Islet of Langerhans (tissue), 1 donor: ENCODE measurements around the gene DCST1.

Source experiments
- FAIRE-seq: peaks from one replicate; lab custom pipeline; 2011; peaks lifted over from hg19 to GRCh38; lab: Jason Lieb, UNC

Gene DCST1

DNA sequence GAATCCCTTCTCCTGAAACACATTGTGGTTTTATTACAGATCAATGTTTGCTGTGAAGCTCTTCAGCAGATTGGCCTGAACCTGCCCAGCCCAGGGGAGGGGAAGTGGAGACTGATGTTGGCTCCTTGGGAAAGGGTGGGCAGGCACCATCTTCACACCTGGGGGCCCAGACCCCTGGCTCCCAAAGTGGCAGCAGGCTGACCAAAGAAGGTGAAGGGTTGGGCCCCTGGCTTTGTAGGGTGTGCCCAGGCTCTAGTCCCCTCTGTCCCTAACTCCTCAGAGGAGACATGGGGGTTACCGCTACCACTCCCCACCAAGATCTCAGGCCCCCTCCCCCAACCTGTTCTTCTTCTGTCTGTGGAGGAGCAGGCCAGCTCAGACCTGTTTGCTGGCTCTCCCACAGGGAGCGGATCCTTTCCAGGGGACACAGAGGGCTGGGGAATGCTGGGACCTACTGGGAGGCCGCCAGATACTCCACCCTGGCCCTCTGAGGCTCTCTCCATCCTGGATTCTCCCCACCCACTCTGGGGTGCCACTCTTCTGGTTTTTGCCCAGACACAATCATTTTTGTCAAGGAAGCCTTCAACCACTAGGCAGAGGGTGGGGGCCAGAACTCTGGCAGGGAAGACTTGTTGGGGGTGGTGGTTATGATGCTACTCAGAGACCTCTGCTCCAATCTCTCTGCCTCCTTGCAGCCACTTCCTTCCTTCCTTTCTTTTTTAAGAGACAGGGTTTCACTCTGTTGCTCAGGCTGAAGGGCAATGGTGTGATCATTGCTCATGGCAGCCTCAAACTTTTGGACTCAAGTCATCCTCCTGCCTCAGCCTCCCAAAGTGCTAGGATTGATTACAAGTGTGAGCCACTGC is 40.0 kb downstream of the DCST1 start:
- no peak for FAIRE-seq

DNA sequence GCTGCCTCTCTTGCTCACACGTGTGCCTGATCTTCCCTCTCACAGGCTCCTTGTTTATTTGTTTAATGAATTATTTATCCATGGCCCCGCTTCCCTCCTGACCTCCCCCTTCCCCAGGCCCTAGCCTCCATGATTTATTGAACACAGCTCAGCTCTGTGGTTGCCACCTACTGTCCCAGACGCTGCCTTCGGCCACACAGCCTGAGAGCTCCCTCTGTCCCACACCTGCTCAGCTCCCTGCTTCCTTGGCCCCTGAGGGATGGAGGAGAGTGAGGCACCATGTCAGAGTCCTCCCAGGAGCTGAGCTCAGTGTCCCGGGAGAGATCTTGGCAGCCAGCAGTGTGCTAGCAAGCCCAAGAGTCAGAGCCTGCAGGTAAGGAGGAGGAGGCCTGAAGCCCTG is 41.9 kb downstream of the DCST1 start:
- FAIRE-seq: no peak

DNA sequence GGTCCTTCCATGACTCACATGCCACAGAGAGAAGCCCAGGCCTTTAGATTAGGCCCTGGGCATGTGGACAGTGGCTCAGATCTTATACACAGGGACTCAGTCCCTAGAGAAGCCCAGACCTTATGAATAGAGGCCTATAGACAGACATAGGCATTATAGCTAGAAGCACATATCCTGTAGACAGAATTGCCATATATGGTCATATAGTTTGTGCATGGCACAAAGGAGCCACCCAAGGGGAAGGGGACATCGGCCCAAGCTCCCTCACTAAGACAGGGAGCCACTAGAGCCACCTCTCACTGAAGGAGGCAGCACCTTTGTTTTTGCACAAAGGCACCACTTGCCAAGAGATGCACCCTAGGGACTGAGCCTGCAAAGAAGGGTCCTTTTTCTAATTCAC is 42.7 kb downstream of the DCST1 start:
- FAIRE-seq: no peak

DNA sequence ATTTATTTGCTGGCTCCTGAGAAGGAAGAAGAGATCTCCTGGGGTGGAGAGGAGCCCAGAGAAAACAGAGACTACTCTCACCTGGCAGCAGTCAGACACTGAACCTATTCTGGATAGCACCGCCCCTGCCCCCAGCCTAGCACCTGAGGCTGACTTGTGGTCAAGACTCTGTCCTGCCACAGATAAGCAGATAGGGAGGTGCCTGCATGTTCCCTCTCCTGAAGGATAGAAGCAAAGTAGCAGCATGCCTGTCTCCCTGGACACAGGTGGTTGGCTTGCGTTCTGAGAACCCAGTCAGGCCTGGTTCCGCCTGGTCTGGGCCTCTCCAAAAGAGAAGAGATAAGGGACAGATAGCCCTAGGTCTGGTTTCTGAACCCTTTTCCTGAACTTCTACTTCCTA is 43.7 kb downstream of the DCST1 start:
- no peak for FAIRE-seq

DNA sequence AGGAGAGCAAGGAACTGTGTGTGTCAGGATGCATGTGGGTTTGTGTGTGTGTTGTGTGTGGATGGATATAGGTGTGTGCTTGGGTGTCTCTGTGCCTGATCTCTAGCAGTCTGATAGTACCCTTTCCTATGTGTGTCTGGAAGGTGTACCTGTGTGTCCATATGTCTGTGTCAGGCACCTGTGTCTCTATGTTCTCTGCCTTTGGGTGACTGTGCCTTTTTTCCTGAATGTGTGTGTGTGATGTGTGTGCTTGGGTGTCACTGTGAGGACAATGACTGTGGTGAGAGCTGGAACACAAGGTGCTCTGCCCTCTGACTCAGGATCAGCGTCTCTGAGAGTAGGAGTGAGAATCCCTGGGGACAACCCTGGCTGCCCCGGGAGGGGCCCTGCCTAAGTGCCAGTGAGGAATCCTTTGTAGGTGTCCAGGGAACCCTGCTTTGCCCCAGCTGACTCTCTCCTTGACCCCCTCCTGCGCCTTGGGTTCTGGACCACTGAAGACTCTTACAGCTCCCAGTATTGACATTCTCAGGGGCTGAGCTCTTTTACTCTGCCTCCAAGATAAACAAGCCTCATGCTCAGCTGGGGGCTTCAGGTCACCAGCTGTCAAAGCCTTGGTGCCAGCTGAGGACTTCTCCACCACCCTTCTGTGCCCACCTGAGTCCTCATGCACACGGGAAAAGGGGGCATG is 44.3 kb downstream of the DCST1 start:
- FAIRE-seq: no peak

DNA sequence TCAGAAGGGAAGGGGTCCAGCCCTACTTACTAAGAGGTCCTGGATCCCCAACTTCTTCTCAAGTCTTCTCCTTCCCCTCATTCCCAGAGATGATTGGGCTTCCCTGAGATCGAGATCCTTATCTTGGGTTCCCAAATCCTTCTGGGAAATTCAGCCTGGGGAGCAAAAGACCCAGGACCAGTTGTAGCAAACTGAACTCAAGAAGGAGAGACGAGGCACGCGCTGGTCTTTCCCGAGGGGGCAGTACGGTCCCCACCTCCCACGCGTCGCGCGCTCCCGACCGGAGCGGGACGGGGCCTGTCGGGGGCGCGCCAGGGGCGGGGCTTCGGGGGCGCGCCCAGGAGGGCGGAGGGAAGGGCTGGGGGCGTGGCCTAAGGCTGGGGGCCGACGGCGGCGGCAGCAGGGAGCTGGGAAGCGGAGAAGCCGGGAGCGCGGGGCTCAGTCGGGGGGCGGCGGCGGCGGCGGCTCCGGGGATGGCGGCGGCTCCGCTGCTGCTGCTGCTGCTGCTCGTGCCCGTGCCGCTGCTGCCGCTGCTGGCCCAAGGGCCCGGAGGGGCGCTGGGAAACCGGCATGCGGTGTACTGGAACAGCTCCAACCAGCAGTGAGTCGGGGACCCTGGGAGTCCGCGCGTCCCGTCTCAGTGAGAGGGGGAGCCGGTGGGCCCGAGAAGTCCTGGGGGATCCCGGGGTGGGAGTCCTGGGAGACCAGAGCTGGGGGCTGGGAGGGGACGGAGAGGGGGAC is 45.0 kb downstream of the DCST1 start, which contains the start of gene EFNA3:
TSS of gene EFNA3 (plus strand) at position 369 of the 741 bp plus-strand sequence. CDS start at position 474, 105 bp downstream.
- no peak for FAIRE-seq

DNA sequence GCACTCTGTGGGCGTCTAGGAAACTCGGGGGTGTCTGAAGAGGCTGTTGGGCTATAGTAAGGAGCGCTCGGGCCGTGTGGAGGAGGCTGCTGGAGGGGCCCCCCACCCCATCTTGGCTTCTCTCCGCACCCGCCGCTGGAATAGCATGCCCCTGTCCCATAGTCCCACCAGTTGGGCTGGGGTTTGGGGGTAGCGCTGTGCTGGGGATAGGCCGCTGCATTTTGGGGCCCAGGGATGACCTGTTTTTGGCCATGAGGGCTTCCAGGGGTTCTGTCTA is 45.5 kb downstream of the DCST1 start:
- no peak for FAIRE-seq

DNA sequence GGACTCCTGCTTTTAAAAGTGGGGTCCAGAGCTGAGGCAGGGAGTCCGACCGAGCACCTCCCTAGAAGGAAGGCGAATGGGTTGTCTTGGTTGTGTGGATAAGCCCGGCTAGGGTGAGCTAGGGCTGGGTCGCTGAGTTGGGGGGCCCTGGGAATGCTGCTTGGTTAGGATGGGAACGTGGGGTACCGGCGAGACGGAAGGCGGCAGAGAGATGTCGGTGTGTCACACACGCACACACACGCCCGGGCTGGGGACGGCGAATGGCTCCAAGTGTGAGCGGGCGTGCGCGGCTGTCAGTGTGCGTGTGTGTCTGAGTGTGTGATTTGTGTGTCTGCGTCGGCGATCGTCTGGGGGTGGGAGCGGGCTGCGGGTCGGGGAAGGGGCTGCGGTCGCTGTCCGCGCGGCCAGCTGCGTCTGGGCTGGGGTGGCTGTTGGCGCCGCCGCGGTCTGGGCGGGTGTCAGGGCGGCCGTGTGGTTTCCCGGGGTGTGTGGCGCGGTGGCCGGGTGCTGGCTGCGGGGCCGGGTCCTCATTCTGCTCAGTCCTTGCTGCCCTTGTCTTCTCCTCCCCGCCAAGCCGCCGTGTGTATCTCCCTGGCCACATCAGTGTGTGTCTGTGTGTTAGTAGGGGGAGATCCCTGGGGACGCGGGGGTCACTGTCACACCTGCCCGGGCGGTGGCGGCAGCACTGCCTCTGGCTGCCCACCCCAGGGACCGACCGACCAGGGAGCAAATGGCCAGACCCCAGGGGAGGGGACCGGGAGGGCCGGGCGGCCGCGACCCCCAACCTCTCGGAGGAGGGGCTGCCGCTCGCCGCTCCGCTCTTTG is 46.1 kb downstream of the DCST1 start:
- no peak for FAIRE-seq

DNA sequence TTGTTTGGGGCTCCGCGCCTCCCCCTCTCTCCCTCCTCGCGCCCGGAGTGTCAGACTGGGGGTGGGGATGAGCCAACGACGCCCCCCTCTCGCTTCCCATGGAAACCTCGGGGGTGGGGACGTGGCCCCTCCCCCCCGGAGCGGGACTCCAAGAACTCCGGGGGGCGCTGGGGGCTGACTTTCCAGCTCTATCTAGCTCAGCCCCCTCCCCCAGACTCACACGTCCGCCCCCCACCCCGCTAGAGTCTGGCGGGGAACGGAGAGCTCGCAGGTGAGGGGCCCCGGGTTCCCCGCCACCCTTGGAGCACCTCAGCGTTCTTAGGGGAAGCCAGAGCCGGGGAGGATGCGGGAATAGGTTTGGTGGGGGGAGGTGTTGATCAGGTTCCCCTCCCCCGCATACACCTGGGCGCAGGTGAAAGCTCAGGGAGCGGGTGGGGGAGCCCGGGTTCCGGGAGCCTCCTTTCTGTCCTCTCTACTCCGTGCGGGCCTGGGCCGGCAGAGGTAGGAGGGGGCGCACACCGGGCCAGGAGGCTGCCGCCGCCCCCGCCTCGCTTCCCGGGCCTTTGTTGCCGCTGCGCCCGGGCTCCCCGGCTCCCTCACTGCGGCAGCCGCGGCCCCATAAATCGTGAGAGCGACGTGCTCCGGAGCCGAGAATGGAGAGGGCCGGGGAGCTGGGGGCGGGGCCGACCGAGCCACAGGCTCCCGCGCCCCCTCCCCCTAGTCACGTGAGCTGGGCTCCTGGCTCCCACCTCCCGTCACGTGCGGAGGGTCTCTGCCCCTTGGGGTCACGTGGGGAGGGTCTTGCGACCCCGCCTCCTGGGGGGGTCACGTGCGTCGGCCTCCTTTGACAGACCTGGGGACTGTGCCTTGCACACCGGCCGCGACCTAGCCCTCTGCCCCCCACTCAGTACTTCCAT is 46.9 kb downstream of the DCST1 start:
- FAIRE-seq: no peak

DNA sequence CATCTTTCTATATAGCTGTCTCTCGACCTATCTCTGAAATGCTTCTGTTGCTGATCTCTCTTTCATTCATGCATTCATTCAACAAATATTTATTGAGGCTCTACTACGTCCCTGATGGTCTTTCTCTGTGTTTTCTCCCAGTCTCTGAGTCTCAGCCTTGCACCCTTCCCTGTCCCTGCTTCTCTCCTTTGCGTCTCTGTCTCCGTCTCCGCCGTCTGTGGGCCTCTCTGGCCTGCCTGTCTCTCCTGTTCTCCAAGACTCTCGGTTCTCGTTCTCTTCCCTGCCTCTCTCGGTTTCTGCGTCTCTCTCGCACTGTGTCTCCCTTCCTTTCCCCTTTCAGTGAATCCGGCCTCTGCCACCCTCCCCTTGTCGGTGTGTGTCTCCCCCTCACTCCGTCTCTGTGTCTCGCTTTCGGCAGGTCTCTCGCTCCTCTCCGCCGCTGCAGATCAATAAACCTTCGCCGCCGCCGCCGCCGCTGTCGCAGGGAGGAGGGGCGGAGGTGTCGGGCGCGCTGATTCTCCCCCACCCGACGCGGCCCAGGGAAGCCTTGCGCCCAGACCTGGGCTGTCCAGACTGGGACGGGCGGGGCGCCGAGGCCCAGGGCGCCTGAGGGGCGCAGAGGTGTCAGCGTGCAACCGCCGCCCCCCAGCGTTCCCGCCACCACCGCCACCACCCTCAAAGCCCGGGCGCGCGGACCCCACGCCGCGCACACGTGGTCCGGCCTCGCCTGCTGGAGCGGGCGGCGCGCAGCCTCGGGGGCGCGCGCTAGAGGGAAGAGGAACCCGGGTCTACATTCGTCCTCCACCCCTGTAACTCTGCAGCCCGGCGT is 48.1 kb downstream of the DCST1 start:
- FAIRE-seq: no peak

DNA sequence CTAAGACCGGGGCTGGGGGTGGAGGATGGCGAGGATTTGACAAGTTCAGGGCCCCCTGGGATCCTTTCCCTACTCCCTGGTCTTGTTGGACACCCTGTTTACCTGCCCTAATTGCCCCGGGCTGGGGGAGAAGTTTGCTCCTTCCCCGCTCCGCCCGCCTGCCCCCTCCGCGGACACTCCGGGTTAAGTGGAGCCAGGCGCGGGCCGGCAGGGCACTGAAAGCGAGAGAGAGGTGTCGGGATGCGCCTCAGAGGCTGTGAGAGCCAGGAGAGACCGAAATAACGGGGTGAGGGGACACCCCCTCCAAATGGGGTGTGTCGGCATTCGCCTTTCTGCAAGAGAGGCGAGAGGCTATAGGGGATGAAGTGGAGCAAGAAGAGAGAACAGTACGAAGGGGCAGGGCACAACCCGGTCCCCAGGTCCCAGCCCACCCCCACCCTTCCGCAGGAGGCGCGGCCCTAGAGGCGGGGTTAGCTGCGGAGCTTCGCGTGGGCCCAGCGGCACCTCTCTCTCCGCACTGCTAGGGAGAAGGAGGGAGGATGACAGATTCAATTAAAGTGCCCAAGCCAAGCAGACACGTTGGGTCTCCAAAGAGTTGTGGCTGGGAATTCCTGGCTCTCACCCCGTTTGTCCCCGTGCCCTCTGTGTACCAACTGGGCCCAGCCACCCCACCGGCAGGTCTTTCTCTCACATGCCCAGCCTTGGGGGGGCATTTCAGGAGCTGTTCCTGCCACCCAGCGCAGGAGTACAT is 48.9 kb downstream of the DCST1 start:
- FAIRE-seq: no peak

DNA sequence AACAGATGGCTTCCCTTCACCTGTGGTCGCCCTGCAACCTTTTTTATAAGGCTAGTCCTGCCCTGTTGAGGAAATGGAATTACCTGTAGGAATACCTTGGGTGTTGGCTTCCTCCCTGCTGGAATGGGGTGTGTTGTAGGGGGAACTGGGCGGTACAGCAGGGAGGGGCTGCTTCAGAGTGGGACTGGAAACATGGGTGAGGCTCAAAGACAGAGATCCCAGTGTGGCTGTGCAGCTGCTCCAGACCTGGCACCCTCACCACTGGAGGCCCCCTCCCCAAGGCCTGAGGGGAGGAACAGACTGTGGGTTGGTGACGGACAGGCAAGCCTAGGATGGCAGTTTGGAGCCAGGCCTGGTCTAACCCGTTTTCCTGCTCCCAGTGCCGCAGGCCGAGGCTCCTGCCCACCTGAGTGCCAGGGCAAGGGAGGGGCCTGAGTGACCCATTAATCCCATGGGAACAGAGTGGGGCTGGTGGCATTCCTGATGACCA is 49.5 kb downstream of the DCST1 start:
- no peak for FAIRE-seq

DNA sequence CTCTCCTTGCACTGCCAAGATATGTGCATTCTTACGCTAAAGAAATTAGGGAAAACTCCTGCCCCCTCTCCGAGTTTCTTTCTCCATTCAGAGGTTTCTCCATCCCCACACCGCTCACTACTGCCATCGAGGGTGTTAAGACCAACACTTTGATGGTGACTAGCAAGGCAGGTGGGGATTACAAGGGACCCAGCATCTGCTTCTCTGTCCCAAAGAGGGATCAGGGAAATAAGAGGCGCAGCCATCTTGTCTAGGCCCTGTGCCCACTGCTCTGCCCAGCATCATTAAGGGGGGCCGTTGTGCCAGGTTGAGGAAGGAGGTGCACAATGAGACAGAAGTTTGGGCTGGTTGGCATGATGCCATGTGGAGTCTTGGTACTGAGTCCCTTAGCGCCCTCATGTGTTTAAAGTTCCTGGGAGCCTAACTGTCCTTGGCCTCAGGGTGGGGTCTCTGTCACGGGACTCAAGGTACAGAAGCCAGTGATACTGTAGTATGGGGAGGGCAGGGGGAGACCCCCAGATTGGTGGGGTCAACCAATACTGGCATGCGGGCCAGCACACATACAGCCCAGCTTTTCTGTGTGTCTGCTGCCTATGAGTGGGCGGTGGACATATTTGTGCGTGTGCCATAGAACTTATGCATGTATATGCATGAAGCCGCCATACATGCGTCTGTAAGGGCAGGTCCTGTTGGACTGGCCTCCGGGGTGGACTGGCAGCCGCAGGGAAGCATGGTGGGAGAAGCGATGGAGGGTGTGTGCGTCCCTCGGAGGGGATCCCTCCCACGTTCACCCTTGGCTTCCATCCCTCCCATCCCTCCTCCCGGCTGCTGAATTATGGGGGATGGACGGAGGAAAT is 50.5 kb downstream of the DCST1 start:
- no peak for FAIRE-seq

DNA sequence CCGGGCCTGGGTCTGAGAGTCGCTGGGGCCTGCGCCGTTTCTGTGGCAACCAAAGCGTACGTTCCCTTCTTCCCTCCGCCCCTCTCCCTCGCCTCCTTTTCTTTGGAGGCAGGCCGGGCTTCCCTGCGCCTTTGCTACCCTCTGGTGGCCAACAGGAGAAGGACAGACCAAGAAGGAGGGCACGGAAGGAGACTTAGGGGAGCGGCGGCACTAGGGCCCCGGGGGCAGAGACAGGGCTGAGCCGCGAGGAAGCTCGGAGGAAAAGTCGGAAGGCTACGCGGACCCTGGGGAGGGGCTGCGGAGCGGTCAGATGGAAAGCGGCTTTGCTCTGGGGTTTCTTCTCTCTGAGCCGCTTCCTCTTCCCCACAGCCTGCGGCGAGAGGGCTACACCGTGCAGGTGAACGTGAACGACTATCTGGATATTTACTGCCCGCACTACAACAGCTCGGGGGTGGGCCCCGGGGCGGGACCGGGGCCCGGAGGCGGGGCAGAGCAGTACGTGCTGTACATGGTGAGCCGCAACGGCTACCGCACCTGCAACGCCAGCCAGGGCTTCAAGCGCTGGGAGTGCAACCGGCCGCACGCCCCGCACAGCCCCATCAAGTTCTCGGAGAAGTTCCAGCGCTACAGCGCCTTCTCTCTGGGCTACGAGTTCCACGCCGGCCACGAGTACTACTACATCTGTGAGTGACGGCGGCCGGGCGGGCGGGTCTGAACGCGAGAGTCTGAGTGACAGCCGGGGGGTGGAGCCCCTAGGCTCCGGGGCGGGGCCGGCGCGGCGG is 51.3 kb downstream of the DCST1 start:
- FAIRE-seq: peak; percentile 45

DNA sequence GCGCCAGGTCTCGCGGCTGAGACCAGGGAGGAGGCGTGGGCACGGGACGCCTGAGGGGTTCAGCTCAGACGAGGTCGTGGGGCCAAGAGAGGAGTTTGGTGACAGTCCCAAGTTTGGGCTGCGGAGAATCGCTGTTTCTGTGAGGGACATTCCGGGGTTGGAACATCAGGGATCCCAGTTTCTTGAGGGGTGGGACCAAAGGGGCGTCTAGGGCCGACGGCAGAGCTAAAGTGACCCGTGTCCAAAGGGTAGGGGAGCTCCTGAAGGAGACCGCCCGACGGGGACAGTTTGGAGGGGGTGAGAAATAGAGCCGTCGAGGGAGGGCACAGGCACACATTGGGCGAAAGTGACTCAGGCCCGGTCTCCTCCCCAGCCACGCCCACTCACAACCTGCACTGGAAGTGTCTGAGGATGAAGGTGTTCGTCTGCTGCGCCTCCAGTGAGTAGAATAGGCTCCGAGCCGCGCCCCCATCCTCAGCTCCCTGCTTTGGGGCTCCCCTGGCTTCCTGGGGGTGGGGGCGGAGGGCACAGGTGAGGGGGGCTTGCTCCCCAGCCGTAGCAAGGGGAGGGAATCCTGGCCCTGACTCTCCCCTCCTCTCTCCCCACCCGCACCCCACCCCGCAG is 52.0 kb downstream of the DCST1 start:
- no peak for FAIRE-seq

DNA sequence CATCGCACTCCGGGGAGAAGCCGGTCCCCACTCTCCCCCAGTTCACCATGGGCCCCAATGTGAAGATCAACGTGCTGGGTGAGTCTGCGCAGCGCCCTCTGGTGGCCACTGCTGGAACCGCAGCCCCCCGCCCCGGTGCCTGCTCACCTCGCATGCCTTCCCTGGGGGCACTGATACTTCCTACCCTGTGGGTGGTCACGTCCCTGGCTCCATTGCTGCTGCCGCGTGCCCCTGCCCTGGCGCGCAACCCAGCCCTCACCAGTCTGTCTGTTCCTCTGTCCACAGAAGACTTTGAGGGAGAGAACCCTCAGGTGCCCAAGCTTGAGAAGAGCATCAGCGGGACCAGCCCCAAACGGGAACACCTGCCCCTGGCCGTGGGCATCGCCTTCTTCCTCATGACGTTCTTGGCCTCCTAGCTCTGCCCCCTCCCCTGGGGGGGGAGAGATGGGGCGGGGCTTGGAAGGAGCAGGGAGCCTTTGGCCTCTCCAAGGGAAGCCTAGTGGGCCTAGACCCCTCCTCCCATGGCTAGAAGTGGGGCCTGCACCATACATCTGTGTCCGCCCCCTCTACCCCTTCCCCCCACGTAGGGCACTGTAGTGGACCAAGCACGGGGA is 52.6 kb downstream of the DCST1 start:
- no peak for FAIRE-seq
